GM21619 (cell line): ENCODE results near the gene POLR1G.
"Not testable (repeated sequence)": the region's sequence is repeated elsewhere in the genome, so short reads cannot be mapped to it uniquely, and the experiment has no call there.

ENCODE experiments used
- ATAC-seq: cut with Tn5 transposase; IDR thresholded peaks from one replicate; pipeline ENCODE4 v1.9.1; 2021; ENCODE audit not compliant: unreplicated experiment

Gene POLR1G

GRCh38 chr19:45419895-45420294 lies 13.5 kb downstream of the POLR1G start:
- ATAC-seq = no peak

- ATAC-seq = no peak
Observed at GRCh38 chr19:45420356-45420755, 13.9 kb downstream of the POLR1G start.

- ATAC-seq = no peak
Observed at GRCh38 chr19:45420871-45421270, 14.4 kb downstream of the POLR1G start.

- no peak for ATAC-seq
Observed at GRCh38 chr19:45421947-45422498, 15.6 kb downstream of the POLR1G start.

GRCh38 chr19:45423033-45423588 lies 16.7 kb downstream of the POLR1G start:
- no peak for ATAC-seq

GRCh38 chr19:45423589-45424190 lies 17.2 kb downstream of the POLR1G start, which contains the start of gene ERCC1:
TSS of gene ERCC1 (minus strand) at chr19:45423917. CDS start at chr19:45423374, 543 bp downstream.
- ATAC-seq = peak; percentile 56

GRCh38 chr19:45424191-45425058 lies 18.0 kb downstream of the POLR1G start:
- ATAC-seq = no peak

GRCh38 chr19:45428384-45429231 lies 22.2 kb downstream of the POLR1G start:
- no peak for ATAC-seq

- ATAC-seq = not testable (repeated sequence)
Observed at GRCh38 chr19:45429896-45430295, 23.5 kb downstream of the POLR1G start.

GRCh38 chr19:45431008-45431407 lies 24.6 kb downstream of the POLR1G start:
- ATAC-seq = not testable (repeated sequence)

GRCh38 chr19:45432543-45432942 lies 26.1 kb downstream of the POLR1G start:
- not testable (repeated sequence) for ATAC-seq

GRCh38 chr19:45437328-45437727 lies 30.9 kb downstream of the POLR1G start:
- no peak for ATAC-seq

GRCh38 chr19:45439190-45439568 lies 32.7 kb downstream of the POLR1G start:
- ATAC-seq = no peak

- peak; percentile 44 for ATAC-seq
Observed at GRCh38 chr19:45439569-45440258, 33.3 kb downstream of the POLR1G start.

- ATAC-seq = no peak
Observed at GRCh38 chr19:45440259-45440638, 33.8 kb downstream of the POLR1G start.

GRCh38 chr19:45440873-45441654 lies 34.6 kb downstream of the POLR1G start:
- no peak for ATAC-seq

GRCh38 chr19:45442408-45442777 lies 35.9 kb downstream of the POLR1G start:
- ATAC-seq = no peak

- no peak for ATAC-seq
Observed at GRCh38 chr19:45442778-45443461, 36.5 kb downstream of the POLR1G start.
